Non-pigmented ciliary epithelial cell (primary cell): Measurements from ENCODE around the gene MCM6.

Experiments
- DNase-seq: peaks from one replicate; pipeline ENCODE4 v3.0.0-alpha.2; 2010; ENCODE audit warnings: low read depth

Gene MCM6

DNA sequence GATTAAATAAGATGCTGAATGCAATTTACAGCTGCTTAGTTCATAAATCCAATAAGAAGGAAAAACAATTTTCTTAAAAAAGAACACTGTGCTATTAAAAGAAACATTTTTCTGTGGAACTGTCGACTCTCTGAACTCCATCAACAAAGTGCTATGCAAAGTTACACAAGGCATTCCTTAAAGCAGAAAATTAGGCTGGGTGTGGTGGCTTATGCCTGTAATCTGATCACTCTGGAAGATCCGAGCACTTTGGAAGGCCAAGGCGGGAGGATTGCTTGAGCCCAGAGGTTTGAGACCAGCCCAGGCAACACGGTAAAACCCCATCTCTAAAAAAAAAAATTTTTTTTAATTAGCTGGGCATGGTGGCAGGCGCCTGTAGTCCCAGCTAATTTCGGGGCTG, 13.0 kb downstream of the MCM6 start:
- no peak for DNase-seq

DNA sequence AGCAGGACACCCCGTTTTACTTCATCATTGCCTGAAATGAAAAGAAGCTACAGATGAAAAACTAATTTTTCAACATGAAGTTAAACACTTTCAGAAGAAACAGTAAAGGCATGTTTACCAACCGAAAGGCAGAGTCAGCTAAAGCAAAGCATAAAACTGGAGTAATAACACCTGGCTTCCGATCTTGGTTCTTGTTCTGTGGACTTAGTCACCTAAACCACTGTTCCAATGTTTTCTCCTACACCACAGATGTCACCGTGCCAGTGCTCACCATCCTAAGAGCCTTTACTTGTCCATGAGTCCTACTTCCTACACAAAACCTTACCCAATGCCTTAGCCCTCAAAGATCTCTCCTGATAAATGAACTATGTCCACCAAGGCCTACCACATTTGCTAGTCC, 13.5 kb downstream of the MCM6 start:
- DNase-seq = no peak

DNA sequence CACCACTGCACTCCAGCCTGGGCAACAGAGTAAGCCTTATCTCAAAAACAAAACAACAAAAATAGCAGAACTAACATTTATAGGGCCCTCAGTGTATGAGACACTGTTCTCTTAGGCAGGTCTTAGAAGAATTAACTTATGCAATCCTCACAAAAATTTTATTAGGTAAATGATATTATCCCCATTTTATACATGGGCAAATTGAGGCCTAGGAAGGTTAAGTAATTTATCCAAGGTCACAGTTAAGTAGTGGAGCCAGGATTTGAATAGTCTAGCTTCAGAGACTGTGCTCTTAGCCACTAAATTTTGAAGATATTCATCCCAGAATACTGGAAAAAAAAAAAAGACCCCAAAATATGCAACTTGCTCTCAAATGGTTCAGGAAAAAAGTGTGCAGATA, 22.8 kb downstream of the MCM6 start:
- no peak for DNase-seq

DNA sequence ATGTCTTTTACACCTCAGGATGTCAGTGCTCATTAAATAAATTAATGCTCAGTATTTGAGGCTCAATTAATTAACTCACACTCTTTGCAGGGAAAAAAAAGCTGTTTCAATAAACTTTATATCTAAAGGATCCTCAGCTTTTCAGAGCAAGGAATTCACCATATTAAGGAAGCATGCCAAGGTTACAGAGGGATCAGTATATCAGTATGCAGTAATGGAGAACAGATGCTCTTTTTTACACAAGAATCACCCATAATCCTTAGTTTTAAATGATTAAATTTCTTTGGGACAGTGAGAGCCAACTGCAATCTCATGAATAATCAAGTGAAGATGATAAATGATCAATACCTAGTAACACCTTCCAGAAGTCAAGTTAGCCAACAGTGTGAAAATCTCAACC, 24.4 kb downstream of the MCM6 start:
- no peak for DNase-seq

DNA sequence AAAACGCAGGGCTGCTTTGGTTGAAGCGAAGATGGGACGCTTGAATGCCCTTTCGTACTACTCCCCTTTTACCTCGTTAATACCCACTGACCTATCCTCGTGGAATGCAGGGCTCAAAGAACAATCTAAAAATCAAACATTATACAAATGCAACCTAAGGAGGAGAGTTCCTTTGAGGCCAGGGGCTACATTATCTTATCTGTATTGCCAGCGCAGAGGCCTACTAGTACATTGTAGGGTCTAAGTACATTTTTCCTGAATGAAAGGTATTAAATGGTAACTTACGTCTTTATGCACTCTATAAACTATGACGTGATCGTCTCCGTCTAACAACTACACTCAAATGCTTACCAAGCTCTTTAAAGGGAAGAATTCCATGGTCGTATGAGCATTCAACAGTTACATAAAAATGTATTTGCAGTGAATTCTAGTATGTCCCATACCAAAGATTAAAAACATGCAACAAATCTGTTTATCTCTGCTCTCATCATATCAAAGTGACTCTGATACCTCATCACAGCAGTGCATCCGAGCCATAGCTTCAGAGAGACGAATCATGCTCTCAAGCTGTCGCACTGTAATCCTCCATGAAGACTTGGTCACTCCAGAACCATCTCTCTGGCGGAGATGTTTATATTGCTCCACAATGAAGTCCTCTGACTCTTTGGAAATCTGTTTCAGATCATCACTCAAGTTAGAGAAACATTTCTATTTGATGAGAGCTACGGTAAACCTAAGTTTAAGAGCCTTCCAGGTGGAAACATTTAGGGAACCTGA, 25.2 kb downstream of the MCM6 start:
- DNase-seq = no peak

DNA sequence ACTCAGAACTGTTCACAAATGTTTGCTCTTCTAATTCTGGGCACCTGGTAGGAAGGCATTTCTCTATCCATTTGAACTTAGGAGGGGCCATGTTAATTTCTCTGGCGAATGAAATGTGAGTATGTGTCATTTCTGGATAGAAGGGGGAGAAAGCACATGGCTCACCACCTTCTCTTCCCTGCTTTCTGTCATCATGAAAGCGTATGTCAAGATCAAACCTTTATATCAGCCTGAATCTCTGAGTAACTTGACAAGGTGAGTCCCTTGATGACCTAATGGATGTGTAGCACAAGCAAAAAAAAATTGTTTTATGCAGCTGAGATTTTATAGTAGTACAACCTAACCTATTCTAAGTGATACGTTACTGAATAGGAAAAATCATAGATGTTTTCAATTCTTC, 27.2 kb downstream of the MCM6 start:
- no peak for DNase-seq

DNA sequence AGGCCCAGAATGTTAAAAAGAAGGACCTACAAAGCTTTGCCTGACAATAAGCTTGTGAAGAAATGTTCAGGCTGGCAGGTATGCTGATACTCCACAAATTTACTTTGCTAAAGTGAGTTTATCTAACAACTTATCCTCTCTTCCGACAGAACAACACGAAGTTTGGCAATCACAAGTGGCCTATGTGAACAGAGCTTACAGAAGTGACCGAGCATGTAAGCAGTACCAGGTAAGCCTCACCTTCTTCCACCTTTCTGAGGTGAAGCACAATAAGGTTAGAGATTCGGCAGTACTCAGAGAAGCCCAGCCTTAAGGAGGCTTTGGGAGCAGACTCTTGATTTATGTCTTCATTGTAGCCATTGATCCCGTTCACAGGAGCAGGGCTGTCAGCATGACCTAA, 30.2 kb downstream of the MCM6 start:
- no peak for DNase-seq

DNA sequence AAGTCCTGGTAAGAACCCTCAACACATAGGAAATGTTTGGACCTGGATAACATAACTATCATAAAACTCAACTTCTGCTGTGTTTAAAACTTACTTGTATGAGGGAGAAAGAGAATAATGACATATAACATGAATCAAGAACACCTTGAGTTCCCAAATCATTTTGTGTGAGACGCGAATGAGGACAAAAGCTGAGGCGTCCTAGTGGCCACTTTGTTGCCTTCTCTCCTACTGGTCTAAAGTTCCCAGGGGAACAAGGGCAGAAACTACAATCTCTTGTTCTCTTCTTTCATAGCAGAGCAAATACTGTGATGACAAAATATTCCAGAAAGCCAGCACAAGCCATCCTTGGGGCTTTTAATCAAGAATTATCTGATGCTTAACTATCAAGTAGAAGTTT, 31.0 kb downstream of the MCM6 start:
- DNase-seq = no peak

DNA sequence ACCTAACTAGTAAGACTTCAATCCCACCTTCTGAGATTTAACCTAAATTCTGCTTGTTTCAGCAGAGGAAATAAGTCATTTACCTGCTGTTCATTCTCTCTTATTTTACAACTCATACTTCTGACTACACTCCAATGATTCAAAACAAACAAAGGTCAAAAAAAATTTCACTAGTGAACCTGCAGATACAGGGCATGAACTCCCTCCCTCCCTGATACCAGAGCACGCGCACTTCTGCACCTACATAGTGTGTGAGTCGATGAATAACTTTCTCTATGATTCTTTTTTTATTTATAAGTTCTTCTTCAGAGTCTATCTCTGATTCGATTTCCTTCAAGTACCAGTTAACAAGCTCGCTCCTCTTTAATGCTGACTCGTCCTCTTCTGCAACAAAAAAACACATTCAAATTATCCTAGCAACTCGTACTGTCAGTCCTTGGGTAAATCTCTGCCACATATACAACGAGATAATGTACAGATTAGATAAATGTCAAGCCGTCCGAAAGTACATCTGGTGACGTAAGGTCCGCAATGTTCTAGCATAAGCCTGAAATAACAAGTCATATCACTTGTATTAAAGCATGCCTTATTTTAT, 31.8 kb downstream of the MCM6 start:
- DNase-seq = no peak

DNA sequence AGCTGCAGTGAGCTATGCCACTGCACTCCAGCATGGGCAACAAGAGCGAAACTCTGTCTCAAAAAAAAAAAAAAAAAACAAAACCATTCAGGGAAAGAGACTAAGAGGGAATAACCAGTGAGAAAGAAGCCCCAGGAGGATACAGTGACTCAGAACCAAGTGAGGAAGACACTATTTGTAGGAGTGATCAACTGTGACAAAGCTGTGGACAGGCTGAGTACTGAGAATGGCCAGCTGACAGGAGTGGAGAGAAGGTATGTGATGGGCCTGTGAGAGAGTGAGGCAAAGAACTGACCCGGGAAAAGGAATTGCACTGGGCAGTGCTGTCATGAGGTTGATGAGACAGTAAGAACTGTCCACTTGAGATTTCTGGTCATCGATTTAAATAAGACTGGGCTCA, 32.6 kb downstream of the MCM6 start:
- no peak for DNase-seq

DNA sequence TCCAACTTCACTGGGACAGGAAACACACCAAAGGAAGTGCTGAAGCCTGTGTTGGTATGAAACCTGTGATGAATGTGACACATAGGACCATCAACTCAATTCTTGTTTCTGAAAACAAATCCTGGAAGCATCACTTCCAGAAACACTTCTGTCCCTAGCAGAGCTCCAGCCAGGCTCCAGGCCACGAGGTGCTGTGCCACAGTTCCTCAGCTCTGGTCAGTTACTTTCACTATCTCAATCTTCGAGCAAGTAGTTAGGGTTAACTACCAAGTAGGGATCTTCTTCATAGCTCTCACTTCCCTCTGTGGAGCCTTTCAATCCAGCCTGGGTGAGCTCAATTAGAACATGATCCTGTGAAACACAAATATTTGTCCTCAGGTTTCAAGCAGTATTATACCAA, 35.6 kb downstream of the MCM6 start:
- DNase-seq = no peak

DNA sequence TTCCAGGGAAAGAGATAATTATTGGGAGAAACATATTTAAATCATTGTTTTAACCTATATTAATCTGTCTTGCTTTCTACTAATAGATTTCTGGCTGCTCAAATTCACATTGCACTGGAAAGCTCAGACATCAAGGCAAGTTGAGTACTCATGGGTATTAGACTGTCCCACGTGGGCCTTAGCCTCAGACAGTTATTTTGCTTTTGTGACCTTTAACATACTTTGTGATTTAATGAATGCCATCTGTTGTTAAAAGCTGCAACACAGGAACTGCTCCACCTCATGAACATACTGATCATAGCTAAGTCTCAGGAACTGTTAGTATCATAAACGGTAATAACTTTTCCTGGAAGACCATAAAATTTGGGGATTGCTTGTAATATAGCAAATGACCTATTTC, 36.5 kb downstream of the MCM6 start:
- DNase-seq = peak; percentile 63

DNA sequence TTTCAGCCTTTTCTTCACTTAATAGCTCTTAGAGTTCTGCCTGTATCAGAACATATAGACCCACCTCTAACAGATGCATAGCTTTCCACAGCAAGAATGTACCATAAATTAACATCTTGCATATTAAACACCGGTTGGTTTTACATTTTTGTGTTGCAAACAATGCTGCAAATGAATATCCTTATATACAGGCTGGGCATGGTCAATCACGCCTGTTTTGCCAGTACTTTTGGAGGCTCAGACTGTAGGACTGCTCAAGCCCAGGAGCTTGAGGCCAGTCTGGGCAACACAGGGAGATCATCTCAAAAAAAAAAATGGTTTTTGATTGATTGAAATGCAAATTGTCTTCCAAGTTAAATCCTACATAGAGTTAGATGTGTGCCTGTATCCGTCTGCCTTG, 37.7 kb downstream of the MCM6 start:
- no peak for DNase-seq

DNA sequence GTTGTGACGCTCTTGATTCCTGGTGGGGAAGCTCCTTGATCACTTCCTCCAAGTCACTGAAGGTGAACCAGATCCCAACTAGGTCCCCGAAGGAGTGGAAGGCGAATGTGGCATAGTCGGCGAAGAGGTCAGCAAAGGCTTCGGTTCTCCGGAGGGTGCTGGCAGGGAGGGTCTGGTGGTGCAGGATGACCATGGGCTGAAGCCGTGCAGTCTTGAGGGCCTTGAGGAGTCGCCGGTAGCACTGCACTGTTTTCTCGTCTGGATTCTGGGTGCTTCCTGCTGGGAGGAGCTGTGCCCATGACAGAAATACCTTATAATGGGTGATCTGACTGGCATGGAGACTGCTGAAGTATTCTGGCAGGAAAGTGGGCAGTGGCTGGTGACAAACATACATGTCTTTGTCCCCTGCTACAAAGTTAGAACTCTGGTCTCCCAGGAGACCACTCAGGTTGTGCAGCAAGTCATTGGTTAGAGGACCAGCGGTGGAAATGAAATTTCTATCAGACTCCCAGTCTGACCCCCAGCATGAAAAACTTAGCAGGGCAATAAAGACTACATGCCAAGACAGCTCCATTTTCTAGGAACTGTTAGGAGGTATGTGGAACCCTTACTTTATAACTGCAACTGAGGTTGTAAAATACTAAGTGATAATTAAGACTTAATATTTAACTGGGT, 39.5 kb downstream of the MCM6 start, which contains the start of gene LCT:
TSS of gene LCT (minus strand) at position 589 of the 675 bp plus-strand sequence. CDS start at position 574, 15 bp downstream.
- no peak for DNase-seq

DNA sequence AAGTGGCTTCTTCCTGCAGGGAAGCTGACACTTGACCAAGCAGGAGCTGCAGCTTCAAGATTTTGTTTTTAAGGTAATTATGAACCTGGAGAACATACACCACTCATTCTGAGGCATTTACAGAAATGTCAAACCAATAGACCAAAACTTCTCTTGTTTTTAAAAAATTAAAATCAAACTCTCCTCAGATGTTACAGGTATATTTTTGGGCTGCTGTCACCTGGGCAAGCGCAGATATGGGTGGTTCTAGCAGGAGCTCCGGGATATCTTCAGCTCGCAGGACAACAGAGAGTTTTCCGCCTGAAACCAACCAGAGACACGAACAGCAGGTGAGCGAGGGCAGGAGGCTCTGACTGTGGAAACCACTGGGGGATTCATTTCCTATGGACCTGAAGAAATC, 43.4 kb downstream of the MCM6 start:
- DNase-seq = no peak

DNA sequence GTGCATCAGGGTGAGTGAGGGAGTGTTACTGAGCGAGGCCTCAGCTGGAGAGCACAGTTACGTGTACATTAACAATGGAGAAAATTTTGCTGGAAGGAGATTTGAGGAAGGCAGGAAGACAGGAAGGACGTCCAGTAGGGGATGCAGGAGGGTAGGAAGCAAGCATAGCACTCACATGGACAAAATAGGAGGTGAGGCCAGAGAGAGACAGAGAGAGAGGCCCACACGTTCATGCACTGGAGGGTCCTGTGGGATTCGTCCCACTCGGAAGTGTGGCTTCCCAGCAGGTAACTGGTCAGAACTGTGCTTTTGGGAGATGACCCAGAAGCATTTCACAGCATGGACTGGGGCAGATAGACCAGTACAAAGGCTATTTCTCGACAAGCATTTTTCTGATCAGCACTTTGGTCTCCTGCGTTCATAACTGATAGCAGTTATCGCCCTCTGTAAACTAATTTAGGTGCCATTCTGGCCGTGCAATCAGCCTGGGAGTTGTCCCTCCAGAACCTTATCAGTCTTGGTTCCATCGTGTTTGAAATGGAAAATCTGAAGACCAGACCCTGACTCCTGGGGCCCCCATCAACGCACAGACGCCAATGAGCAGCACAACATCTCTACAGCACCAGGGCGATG, 44.9 kb downstream of the MCM6 start:
- DNase-seq = no peak

DNA sequence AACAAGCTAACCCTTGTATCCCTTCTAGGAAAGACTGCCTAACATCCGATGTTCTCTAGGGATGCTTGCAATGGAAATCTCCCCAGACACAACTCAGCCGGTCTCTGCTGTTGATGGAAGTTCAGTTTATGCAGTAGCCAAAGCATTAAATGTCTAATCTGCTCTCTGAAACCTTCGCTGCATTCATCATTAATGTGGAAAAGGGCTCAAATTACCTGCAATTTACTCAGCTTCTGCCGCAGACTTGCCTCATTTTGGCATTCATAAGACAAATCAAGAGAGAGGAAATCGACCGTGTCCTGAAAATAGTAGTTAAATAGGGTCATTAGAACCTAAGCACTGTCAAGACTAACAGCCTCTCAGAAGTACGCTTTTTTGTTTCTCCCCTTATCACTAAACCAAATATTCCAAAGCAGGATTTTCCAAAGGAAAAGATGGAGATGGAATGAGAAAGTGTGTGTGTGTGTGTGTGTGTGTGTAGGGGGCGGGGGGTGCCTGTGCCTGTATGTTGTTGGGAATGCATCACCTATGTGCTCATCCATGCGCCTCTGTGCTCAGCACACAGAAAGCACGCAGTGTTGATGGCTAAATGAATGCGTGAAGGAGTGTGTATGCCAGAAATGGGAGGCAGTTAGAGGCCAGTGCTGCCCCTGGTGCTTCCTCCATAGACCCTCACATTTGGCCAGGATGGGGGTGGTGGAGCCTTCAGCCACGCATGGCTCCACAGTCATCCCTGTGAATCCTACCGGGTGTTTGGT, 46.7 kb downstream of the MCM6 start:
- DNase-seq = no peak

DNA sequence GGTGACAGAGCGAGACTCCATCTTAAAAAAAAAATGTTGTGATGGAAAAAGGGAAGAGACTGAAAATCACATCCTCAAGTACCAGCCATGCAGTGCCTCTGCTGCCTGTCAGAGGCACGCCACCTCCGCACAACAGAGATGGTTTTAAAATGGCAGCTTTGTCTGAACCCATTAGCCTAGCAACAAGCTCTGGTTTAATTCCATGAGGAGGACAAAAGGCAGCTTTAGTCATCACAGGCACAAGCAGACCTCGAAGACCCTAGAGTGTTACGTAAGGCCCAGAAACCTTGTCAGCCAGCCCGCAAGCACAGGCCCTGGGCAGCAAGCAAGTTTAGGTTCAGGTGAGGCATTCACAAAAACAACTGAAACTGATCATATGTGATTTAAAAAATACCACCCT, 49.7 kb downstream of the MCM6 start:
- no peak for DNase-seq

DNA sequence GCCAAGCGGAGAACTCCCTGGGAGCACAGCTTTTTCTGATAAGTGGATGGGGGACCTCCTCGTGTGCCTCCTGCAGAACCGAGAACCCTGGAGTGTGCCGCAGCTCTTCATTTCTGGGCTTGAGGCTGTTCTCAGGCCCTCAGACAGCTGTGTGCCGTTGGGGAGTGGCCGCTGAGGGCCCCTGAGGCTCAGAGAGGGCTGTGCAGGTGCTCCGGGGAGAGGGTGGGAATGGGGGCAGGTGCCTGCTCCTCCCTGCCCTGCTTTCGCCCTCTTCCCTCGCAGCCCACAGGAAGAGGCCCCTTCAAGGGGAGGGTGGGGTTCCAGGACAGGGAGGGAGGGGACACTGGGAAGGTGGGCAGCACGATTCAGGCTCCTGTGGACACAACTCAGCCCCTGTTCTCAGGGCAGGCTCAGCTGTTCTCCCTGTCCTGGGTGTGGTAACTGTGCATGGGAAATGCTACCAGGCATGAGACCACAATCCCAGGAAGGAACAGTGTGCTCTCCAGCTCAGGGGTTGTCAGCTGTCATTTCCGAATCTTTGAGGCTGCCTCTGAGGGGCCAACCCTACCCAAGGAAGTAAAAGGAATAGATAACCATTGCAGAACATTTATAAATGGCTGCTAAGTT, 50.6 kb downstream of the MCM6 start:
- no peak for DNase-seq

DNA sequence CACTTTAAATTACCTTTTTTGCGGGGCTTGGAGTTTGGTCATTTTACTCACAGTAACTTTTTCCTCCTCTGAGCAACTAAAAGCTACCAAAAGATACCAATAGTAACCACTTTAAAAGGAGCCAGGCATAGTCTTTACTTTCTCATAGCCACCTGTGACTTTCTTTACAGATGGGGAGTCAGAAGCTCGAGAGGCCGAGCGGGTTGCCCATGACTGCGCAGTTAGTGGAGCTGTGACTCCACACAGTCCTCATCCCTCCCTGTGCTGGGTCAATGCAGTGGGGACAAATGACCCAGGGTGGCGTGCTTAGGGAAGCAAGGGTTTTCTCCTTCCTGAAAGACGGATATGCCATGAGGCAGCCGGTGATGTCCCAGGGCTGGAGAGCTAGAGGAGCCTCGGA, 51.1 kb downstream of the MCM6 start:
- DNase-seq = no peak

DNA sequence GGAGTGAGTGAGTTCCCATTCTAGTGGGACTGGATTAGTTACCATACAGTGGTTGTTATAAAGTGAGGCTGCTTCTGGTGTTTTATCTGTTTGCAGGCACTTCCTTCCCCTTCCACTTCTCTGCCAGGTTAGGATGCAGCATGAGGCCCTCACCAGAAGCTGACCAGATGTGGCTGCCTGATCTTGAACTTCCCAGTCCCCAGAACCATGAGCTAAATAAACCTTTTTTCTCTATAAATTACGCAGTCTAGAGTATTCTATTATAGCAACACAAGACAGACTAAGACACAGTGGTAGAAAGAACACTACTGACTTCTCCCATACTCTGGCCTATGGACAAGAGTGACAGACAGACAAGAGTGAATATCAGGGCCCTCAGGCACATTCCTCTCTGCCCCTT, 53.4 kb downstream of the MCM6 start:
- DNase-seq = no peak

DNA sequence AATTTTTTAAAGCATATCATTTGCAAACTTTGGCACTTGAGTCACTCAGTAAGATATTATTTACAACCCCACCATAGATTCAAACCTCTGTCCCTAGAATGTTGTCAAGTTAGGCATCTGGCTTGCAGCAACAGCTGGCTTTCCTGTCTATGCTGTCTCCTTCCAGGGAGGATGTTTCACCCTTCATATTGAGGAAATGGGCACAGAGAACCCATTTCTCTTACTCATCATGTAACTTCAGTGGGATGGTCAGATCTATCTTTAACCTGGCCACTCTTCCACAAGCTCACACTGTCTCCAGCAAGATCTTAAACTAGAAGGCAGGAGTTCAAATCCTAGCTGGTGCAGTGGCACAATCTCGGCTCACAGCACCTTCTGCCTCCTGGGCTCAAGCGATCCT, 55.1 kb downstream of the MCM6 start:
- DNase-seq = no peak
